NCI-H1417 treated with DMSO at 0.1 percent for 48 hours (cell line): ENCODE data around the gene GDPD5.
A peak's percentile ranks its signal among the peaks of the same experiment; 100 is the strongest.

Source experiments
- DNase-seq: peaks from one replicate; lab custom pipeline; 2025; lab: John Stamatoyannopoulos, UW

Gene GDPD5

DNA sequence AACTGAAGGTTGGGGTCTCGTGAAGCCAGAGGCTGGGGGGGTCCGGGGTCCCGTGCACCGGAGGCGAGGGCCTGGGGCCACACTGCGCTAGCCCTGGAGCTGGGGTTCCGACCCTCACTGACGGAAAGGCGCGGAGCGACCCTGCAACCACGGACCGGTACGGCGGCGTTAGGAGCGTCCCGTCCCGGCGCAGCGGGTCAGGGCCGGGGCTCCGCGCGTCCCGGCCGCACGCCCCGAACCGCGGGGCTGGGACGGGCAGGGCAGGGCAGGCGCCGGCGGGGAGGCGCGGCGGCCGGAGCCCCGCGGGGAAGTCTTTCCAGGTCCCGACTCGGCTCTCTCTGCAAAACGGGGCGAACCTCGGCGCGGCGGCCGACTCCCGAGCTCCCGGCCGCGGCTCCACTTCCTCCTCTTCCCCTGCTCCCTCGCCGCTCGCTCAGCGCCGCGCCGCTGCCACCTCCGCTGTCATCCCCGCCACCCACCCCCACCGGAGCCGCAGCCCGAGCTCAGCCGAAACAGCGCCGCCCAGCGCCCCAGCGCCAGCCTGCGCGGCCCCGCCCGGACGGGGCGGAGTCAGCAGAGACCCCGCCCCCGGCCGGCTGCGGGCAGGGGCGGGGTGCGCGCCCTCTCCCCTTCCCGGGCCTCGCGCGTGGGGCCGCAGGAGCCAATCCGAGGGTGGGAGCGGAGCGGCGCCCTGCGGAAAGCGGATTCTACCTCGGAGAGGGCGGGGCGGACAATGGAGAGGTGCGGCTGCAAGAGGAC lies at the start of gene GDPD5:
GDPD5 (minus strand) TSS at position 509 of the 759 bp plus-strand sequence. CDS start 48,206 bp downstream, outside the sequence.
- DNase-seq: peak; percentile 30

DNA sequence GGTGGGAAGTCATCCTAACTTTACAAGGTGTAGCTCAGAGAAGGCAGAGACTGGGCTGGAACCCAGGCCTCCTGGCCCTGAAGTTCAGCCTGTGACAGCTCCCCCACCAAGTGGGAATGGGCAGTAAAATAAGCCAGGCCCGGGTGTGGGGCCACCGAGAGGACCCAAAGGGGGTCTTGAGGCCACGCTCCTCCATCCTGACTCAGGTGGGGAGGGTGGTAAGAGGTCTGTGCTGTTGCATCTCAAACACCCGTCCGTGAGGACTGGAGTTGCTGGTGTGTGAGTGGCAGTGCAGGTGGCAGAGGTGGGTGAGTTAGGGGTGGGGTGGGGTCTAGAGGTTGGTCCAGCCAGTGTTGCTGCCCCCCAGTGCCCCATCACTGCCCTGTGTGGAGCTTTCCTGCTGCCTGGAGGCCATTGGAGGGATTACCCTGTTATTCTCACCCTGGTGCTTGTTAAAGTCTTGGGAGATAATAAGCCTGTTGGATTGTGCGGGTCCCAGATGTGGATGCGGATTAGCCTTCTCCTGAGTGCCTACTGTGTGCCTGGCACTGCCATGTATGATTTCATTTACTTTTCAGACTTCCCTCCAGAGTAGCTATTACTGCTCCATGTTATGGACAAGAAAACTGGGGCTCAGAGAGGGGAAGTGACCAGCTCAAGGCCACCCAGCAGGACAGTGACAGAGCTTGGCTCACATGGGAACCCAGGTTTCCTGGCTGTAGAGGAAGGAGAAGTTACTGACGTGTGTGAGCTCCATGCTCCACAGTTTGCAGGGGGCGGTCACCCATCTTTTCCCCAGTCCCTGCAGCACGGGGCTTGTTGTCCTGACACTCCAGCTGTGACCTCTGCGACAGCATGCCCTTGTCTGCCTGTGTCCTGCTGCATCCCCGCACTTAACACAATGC lies 49.2 kb upstream of the GDPD5 start:
- no peak for DNase-seq

DNA sequence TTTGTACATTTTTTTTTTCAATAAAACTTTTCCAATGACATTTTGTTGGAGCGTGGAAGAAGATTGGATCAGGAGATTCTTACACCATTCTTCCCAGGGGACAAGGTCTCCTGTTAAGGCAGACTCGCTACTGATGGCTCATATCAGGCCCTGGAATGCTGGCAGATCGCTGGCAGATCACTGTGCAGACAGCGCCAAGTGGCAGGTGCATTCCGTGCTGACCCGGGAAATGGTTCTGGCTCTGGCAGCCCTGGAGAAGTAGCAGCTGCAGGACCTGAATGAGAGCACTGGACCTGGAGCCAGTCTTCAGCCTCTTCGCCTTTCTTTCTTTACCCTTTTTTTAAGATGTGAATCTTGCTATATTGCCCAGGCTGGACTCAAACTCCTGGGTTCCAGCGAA lies 47.0 kb upstream of the GDPD5 start:
- no peak for DNase-seq

DNA sequence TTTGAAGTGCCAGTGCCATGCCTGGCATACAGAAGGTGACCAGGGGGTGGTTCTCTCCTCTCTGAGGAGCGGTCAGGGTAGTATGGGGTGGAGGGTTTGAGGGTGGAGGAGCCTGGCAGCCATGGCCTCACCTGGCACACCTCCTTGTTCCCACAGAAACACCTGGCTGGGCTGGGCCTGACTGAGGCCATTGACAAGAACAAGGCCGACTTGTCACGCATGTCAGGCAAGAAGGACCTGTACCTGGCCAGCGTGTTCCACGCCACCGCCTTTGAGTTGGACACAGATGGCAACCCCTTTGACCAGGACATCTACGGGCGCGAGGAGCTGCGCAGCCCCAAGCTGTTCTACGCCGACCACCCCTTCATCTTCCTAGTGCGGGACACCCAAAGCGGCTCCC lies 45.9 kb upstream of the GDPD5 start:
- DNase-seq: no peak

GRCh38 chr11:75570559-75571139 lies 44.9 kb upstream of the GDPD5 start:
- DNase-seq: no peak

DNA sequence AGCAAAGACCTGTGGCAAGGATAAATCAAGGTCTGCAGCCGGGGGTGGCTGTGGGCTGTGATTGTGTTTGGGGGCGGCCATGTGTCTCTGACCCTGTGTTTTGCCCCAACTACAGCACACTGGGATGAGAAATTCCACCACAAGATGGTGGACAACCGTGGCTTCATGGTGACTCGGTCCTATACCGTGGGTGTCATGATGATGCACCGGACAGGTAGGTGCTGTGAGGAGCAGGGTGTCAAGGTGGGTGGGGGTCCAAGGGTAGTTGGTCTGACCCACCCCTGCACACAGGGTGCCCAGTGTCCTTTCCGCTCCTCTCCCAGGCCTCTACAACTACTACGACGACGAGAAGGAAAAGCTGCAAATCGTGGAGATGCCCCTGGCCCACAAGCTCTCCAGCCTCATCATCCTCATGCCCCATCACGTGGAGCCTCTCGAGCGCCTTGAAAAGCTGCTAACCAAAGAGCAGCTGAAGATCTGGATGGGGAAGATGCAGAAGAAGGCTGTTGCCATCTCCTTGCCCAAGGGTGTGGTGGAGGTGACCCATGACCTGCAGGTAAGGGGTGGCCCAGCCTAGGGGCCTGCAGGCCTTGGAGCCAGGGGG lies 43.0 kb upstream of the GDPD5 start:
- no peak for DNase-seq

DNA sequence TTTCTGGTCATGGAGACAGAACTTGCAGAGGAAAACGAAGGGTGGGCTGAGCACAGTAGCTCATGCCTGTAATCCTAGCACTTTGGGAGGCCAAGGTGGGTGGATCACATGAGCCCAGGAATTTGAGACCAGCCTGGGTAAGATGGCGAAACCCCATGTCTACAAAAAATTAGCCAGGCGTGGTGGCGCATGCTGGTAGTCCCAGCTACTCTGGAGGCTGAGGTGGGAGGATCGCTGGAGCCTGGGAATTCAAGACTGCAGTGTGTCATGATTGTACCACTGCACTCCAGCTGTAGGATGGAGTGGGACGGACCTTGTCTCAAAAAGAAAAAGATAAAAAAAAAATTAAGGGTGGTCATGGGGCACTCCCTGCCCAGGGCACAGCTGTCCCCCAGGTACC lies 42.2 kb upstream of the GDPD5 start:
- DNase-seq: no peak

- no peak for DNase-seq
These were observed 41.1 kb upstream of the GDPD5 start for GRCh38 chr11:75566763-75567279.

DNA sequence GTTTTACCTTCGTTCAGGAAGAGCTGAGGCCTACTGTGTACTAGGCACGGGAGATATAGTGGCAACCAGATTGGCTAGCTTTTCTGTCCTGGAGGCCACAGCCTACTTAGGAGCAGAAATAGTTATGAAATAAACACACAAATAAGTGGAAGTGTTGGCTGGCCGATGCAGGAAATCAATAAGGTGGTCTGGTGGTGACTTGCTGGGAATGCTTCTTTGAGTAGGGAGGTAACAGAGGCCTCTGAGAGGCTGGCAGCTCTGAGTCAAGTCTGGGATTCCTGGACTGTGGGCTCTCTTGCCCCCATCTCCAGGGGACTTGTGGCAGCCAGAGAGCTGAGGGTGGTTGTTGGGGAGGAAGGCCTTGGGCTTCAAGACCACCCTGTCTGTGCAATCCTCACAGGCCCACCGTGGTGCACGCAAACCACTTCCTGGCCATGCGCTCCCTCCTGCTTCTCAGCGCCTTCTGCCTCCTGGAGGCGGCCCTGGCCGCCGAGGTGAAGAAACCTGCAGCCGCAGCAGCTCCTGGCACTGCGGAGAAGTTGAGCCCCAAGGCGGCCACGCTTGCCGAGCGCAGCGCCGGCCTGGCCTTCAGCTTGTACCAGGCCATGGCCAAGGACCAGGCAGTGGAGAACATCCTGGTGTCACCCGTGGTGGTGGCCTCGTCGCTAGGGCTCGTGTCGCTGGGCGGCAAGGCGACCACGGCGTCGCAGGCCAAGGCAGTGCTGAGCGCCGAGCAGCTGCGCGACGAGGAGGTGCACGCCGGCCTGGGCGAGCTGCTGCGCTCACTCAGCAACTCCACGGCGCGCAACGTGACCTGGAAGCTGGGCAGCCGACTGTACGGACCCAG lies 40.4 kb upstream of the GDPD5 start:
- DNase-seq: no peak

- DNase-seq: no peak
These were observed 39.6 kb upstream of the GDPD5 start for GRCh38 chr11:75565221-75565814.

GRCh38 chr11:75563978-75564552 lies 38.3 kb upstream of the GDPD5 start:
- DNase-seq: no peak

DNA sequence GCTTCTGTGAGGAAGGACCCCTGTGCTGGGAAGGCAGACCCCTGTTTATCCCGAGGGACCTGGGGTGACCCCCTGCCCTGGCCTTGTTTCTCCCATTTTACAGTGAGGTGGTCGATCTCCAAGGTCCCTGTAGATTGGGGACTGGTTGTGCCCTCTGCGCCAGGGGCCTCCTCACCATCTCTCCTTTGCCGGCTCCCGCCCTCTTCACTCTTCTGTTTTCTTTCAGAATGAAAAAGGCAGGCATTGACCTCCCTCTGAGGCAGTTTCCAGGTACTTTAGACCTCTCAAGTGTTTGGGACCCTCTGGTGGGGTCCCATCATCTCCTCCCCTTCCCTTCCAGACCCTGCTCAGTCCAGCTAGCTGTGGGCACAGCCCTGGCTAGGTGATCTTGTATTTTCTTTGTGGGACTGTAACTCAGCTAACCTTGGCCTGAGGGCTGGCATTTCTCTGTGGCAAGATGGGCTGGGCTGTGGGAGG lies 37.8 kb upstream of the GDPD5 start:
- DNase-seq: no peak

GRCh38 chr11:75562836-75563484 lies 37.2 kb upstream of the GDPD5 start:
- no peak for DNase-seq

DNA sequence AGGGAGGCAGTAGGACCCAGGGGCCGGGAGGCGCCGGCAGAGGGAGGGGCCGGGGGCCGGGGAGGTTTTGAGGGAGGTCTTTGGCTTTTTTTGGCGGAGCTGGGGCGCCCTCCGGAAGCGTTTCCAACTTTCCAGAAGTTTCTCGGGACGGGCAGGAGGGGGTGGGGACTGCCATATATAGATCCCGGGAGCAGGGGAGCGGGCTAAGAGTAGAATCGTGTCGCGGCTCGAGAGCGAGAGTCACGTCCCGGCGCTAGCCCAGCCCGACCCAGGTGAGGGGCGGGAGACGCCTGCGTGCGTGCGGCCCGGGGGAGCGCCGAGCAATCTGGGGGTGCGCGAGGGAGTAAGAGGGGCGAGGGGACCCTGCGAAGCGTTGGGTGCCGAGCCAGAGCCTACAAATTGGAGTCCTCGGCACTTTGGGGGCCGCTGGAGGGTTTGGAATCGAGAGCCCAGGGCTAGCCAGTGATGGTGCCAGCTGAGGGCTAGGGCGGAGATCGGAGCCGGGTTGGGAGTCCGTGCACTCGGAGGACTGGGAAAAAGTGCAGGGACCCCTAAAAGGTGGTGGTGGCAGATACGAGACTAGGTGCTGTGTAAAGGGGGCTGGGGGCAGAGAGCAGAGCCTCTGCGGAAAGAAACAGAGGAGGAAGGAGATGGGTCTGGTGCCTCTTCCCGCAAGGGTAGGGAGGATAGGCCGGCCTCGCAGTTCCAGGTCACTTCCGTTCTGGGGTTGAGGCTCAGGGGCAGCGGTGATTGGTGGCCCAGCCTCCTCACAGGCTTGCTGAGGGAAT lies 36.5 kb upstream of the GDPD5 start, which contains the start of gene SERPINH1:
SERPINH1 (plus strand) TSS at position 206 of the 788 bp plus-strand sequence. CDS start 4,097 bp downstream, outside the sequence.
- peak; percentile 39 for DNase-seq

DNA sequence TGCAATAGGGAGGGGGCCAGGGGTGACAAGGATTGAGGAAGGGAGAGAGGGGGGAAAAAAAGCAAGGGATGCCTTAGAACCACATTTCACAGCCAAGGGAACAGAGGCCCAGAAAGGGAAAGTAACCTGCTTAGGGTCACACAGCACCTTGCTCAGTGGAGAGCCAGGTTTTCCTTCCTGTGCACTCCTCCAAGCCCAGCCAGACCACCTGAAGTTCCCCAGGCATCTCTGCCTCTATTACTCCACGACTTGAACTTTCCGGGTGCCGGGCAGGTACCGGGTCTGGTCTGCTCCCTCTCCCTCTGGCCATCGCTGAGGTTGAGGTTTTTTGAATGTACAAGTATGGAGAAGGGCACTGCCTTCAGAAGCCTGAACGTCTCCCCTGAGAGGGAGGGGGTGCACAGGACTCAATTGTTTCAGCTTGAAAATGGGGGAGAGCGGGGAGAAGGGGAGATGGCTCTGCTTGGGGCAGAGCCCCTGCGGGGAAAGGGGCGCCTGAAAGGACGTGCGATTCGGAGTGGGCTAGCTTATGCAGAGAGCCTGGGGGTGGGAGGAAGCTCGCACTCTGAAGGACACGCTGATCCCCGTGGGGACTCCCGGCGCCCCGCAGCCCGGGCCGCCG lies 35.8 kb upstream of the GDPD5 start:
- no peak for DNase-seq

GRCh38 chr11:75560644-75561043 lies 34.9 kb upstream of the GDPD5 start:
- DNase-seq: no peak

DNA sequence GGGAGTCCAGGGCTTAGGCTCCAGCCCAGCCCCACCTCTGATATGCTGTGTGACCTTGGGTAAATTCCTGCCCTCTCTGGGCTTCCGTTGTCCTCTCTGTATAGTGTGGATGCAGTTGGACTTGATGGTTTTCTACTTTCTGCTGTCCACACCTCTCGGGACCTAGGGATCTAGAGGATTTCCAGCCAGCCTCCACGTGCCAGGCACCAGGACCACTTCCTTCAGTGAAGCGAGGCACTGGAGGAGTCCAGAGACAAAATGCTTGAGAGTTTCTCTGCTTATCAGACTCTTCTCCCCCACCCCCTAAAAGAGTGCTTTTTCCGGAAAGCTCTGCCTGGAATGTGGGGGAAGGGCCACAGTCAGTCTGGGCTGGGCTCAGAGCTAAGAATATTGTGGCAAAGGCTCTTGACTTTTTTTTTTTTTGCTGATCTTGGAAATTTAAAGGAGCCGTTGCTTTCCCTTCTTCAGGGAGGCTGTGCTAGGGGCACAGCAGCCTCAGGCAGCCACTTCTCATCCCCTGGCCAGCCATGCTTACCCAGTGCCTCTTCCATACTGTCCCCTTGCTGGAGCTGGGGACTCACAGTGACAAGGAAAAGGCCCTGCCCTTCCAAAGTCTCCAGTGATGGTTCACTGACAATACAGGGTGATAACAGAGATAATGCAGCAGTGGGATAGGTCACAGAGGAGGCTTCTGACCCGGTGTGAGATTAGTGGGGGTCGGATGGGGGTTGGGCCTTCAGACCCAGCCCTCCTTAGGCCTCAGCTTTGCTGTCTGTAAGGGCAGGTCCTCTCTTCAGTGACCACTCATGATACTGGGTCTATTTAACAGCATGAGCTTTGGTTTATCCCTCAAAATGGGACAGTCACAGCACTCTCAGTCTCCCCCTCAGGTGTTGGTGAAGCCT lies 33.5 kb upstream of the GDPD5 start:
- no peak for DNase-seq
